ENCODE measurements around the gene TAGAP. TPM values are rescaled to one million over a fixed set of nuclear protein-coding genes. Genes with fewer than 3 reads are reported as not detected.

Gene TAGAP
- polyA plus RNA-seq, 1 of the 3 experiments (the other 2 are of a cell fraction) = not detected

DNA sequence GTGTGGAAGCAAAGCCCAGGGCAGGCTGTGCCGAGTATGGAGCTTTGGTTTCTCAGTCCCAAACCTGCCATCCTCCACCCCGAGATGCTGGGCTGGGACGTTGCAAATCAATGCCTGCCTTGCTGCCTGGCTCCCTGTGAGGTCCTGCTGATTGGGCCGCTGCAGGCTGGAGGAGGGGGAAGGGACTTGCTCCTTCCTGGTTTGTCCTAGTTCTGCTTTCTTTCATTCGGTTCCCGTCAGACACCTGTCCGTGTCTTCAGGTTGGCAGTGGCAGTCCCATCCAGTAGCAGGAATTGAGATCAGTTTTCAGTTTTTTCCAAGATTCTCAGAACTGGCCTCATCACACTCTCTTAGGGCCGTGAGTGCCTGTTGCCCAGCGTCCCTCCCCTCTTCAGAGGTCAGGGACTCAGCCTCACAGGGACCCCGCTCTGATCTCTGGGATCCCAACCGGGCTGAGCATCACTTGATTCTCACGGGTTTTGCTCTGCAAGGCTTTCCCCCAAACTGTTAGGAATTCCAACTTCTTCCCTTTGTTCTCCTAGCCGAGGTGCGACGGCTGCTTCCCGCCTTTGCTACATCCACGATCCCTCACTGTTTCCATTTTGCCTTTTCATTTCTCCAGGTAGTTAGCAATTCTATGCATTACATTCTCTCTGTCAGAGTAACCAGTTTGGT lies 24.2 kb upstream of the TAGAP start:
- CTCF ChIA-PET = interaction anchor here (1.9 kb wide), 1 partner anchor 27 kb away, joined by 7 read pairs; no protein-coding TSS in a partner anchor
- 68% methylated on average over 11 of the region's 17 CpGs for WGBS (ENCODE audit: low lambda C conversion rate)

More for the DNA sequence above, 24.2 kb upstream of the TAGAP start:
- Histone ChIP-seq H3K27me3 (ENCODE audit: insufficient read depth) (peaks cover 5% of the 10 kb centered on the region; the same call in 1 of the 2 replicates), H3K4me3 (ENCODE audit: low read depth in 2 of 2, low read length in 1 of 2) (no peak overlapping the region), H3F3A (replicated peaks; ENCODE audit: insufficient read depth) (no peaks in the 10 kb centered on the region), H3K4me2 (no peak overlapping the region), H3K9me2 (no peaks in the 10 kb centered on the region), H3K9ac (no peak overlapping the region), H3K9me3 (no peaks in the 10 kb centered on the region), H3K36me3 (replicated peaks in 1 of 2; ENCODE audit: control insufficient read depth in 1 of 2, insufficient read depth in 2 of 2, low read length in 1 of 2) (no peaks in the 10 kb centered on the region), H2AFZ (ENCODE audit: low read depth) (no peak overlapping the region), H3K4me1 (ENCODE audit: control insufficient read depth in 1 of 2, insufficient read depth in 2 of 2, low read depth in 1 of 2, low read length in 1 of 2) (peaks cover 0 to under 1% of the 10 kb centered on the region in 2 experiments; a peak in 1 of 4 replicates), H3K79me2 (ENCODE audit: insufficient read depth) (no peaks in the 10 kb centered on the region), H4K20me1 (ENCODE audit: insufficient read depth) (no peaks in the 10 kb centered on the region), H3K27ac (ENCODE audit: low read depth in 2 of 2, low read length in 1 of 2) (no peak overlapping the region)
- POLR2A ChIA-PET = no interaction called here
- TF ChIP-seq YY1 (IDR thresholded peaks at IDR 0.05; ENCODE audit: low read depth) (no peak), REST (IDR thresholded peaks at IDR 0.05; ENCODE audit: low read depth, low read length) (no peak), MXI1 (IDR thresholded peaks at IDR 0.05; ENCODE audit: low read depth, low read length) (no peak), NRF1 (IDR thresholded peaks at IDR 0.05; ENCODE audit: low read depth, low read length) (no peak), RXRA (IDR thresholded peaks at IDR 0.05; ENCODE audit: borderline replicate concordance, low read depth) (no peak), GABPA (IDR thresholded peaks at IDR 0.05; ENCODE audit: low read depth) (no peak), USF2 (IDR thresholded peaks at IDR 0.05; ENCODE audit: borderline replicate concordance, low read depth, low read length) (no peak), TCF12 (IDR thresholded peaks at IDR 0.05) (no peak), FOSL2 (IDR thresholded peaks at IDR 0.05; ENCODE audit: borderline replicate concordance, low read depth) (no peak), CHD2 (IDR thresholded peaks at IDR 0.05; ENCODE audit: low read length, partially characterized antibody) (no peak), ZBTB33 (IDR thresholded peaks at IDR 0.05; ENCODE audit: borderline replicate concordance, low read depth) (no peak), EP300 (IDR thresholded peaks at IDR 0.05; ENCODE audit: borderline replicate concordance in 1 of 2, low read depth in 1 of 2, low read length in 1 of 2) (no peak), RAD21 (IDR thresholded peaks at IDR 0.05; ENCODE audit: low read length) (no peak), FOXJ3 (CRISPR knock-in tag; IDR thresholded peaks at IDR 0.05) (no peak), CTCF (IDR thresholded peaks at IDR 0.05) (no peak)
- TF ChIP-seq, protein P1, sequence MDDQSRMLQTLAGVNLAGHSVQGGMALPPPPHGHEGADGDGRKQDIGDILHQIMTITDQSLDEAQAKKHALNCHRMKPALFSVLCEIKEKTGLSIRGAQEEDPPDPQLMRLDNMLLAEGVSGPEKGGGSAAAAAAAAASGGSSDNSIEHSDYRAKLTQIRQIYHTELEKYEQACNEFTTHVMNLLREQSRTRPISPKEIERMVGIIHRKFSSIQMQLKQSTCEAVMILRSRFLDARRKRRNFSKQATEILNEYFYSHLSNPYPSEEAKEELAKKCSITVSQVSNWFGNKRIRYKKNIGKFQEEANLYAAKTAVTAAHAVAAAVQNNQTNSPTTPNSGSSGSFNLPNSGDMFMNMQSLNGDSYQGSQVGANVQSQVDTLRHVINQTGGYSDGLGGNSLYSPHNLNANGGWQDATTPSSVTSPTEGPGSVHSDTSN (IDR thresholded peaks at IDR 0.05) = no peak
- no peak for DNase-seq

Measured in SK-N-SH (cell line).